HG02852 (cell line): ENCODE results near the gene ZFP92.

ENCODE experiments used
- ATAC-seq: cut with Tn5 transposase; IDR thresholded peaks from one replicate; pipeline ENCODE4 v1.9.1; 2021; ENCODE audit warnings: mild to moderate bottlenecking, moderate library complexity; ENCODE audit not compliant: unreplicated experiment

ZFP92 gene

DNA sequence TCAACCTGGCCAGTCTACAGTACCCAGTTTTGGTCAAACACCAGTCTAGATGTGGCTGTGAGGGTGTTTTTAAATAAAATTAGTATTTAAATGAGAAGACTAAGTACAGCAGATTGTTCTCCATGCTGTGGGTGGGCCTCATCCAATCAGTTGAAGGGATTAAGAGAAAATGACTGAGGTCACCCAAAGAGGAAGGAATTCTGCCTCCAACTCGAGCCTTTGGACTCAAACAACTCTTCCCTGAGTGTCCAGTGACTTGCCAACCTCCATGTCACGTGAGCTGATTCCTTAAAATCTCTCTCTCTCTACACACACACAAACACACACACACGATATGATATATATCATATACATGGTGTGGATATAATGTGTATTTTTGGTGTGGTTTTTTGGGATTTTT is 24.6 kb downstream of the ZFP92 start:
- ATAC-seq, result no peak

DNA sequence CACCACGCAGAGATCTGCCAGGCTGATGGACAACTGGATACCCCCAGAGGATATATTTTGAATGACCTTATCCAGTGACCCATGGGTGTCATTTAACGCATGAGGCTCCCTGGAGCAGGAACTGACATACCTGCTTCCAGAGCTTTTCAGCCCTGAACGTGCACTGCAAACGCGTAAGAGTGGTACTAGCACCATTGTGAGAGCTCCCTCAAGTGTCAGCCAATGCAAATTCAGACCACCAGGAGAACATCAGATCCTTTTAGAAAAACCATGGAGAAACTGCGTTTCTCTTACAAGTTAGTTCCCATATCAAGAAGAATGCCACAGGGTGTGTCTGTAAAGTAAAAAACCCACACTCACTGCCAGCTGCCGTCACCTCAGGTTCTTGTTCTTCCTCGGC is 27.3 kb downstream of the ZFP92 start:
- ATAC-seq, result no peak

GRCh38 chrX:153439977-153440376 is 28.7 kb downstream of the ZFP92 start:
- no peak for ATAC-seq

DNA sequence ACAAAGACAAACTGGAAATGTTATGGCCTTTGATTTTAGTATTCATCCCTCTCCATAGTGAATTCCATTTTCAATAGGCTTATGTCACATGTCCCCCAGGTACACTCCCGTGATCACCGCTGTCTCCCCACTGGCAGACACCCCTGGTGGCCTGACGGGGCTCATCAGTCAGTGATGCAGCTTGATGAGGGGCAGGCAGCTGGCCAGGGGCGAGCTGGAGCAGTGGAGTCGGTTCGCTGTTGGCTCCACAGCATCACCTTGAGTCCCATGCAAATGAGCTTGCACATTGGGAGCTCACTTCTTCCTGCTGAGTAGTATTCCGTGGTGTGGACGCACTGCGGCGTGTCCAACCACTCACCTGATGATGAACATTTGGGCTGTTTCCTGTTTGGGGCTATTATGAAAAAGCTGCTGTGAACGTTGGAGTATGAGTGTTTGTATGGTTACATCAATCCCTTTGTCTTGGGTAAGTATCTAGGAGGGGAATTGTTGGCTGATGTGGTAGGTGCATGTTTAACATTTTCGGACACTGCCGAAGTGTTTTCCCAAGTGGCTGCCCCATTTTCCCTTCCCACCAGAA is 29.4 kb downstream of the ZFP92 start:
- ATAC-seq, result no peak

- no peak for ATAC-seq
These were observed 30.0 kb downstream of the ZFP92 start for GRCh38 chrX:153441296-153441695.

DNA sequence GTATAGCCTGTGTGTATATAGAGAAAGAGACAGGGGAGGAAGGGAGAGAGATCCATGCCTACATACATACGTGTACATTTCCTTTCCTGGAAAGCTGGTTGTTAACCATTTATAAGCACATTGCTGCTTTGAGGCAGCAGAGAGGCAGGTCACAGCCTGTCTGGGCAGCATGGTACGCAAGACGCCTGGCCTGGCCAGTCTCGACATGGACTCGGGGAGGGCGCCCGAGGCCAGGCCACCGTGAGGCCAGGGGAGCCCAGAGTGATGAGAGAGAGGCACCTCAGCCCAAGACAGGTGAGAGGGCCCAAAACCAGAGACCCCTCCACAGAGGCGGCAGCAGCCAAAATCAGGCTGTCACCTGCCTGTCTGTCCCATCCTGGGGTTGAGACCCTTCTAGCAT is 30.7 kb downstream of the ZFP92 start:
- no peak for ATAC-seq

DNA sequence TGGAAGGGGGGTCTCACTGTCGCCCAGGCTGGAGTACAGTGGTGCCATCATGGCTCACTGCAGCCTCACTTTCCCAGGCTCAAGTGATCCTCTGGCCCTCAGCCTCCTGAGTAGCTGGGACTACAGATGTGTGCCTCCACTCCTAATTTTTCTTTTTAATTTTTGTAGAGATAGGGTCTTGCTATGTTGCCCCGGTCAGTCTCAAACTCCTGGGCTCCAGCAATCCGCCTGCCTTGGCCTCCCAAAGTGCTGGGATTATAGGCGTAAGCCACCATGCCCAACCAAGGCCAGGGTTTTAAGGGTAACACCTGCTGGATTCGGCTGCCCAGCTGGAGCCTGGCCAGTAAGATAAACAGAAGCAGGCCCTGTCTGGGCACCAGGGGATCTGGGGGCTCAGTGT is 31.2 kb downstream of the ZFP92 start:
- no peak for ATAC-seq

DNA sequence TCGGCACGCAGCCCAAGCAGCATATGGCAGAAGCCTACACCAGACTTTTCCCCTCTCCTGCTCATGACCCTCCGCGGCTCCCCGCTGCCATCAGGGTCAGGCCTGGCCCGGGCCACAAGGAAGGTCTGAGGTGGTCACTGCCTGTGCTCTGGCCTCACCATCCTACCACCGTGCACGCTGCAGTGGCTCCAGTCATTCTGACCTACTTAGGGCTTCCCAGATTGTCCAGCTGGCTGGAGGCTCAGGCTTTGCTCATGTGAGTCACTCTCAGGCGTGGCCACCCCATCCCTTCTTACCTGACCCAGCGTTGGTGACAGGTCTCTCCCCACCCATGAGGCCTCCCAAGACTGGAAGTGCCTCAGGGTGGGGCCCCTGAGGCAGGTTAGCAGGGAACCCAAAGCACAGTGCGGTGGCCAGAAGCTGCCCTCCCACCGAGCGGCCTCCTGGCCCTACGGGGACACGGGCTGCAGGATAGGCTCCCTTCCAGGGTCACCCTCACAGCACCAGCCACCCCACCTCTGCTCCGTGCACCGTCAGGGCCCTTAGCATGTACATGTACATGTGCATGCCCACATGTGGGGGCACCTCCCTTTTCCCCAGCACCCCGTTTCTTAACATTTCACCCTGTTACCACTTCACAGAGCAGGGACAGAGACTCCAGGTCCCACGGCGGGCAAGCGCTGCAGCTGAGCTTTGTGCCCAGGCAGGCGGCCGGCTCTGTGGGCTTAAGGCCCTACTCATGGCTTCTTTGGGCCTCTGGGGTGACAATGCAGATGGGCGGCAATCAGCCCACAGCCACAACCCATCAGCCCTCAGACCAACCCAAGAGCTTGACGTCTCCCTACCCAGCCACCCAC is 32.4 kb downstream of the ZFP92 start:
- ATAC-seq, result no peak

DNA sequence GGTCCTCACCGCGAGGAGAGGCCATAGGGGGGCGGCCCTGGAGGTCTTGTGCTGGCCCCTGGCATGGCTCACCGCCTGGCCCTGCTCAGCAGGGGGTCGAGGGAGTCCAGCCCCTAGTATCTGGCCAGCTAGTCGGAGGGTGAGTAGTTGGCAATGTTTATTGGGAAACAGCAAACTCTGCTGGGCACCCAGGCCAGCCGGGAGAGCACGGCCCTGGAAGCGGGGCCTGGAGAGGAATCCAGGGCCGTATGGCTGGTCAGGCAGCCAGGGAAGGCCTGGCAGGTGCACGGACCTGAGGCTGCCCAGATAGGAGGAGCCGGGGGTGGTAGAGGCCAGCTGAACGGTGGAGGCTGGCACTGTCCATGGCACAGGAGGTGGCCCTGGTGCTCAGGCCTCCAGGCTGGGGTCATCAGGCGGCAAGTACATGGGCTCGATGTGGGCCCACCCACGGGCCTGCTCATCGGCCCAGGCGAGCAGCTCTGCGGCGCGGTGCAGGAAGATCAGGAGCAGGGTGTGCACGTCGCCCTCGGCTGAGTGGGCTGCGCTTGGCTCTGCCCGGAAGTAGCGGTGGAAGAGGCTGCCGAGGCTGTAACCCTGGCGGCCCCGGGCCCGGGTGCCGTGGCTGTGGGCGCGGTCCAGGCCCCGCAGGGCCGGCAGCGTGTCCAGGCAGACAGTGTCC is 33.2 kb downstream of the ZFP92 start:
- ATAC-seq, result no peak

GRCh38 chrX:153445106-153445855 is 34.0 kb downstream of the ZFP92 start:
- ATAC-seq, result no peak

- ATAC-seq, result no peak
These were observed 34.8 kb downstream of the ZFP92 start, which contains the start of gene TREX2 for GRCh38 chrX:153445856-153446635. TREX2 (minus strand) TSS chrX:153446056; CDS start chrX:153445430, 626 bp downstream.

DNA sequence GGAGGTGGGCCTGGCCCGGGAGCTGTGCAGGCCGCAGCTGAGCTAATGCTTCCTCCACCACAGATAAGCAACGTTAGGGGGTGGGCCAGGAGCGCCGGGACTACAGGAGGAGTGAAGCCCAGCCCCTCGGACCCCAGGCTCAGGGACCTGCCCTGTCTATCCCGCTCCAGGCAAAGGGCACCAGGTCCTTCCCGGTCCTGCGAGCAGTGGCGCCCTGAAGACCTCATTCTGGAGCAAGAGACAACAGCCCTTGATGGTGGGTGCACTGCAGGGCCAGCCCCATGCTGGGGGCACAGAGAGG is 35.3 kb downstream of the ZFP92 start:
- no peak for ATAC-seq

DNA sequence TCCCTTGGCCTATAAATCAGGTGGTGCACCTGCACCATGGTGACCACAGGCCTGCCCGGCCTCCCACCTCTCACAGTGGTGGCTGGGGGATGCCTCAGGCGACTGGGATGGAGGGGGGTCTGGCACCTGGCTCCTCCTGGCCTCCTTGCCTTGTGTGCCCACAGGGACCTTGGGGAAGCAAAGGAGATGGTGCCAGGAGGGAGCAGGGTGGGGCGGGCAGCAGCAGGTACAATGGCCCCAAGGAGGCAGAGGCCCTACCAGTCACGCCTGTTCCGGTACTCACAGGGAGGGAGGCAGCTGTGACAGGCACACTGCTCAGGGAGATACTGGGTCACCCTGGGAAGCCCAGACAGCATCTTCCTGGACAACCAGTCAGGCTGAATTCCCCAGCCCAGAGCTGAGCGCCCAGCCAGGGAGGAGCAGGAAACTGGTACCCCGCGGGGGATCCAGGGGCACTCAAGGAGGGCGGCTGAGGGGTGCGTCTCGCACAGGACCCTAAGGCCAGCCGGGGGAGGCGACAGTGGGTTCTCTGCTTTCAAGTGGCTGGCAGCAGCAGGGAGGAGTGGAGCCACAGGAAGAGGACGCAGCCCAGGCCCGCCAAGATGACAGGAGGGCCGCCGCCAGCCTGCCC is 35.8 kb downstream of the ZFP92 start:
- ATAC-seq, result no peak

DNA sequence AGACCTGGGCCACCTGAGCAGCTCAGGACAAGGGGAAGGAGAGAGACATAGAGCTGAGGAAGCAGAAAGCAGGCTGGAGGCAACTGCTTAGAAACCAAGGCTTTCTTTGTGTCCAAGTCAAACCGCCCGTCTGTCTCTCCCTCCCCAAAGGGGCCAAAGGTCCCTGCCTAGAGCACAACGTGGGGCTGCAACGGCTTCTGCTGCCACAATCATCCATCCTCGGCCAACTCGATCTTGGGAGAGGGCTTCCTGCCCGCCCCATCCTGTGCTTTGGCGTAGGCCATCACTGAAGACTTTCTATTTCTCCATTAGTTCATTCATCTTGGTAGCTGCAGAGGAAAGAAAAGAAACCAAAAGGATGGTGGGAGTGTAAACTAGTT is 36.3 kb downstream of the ZFP92 start:
- no peak for ATAC-seq

DNA sequence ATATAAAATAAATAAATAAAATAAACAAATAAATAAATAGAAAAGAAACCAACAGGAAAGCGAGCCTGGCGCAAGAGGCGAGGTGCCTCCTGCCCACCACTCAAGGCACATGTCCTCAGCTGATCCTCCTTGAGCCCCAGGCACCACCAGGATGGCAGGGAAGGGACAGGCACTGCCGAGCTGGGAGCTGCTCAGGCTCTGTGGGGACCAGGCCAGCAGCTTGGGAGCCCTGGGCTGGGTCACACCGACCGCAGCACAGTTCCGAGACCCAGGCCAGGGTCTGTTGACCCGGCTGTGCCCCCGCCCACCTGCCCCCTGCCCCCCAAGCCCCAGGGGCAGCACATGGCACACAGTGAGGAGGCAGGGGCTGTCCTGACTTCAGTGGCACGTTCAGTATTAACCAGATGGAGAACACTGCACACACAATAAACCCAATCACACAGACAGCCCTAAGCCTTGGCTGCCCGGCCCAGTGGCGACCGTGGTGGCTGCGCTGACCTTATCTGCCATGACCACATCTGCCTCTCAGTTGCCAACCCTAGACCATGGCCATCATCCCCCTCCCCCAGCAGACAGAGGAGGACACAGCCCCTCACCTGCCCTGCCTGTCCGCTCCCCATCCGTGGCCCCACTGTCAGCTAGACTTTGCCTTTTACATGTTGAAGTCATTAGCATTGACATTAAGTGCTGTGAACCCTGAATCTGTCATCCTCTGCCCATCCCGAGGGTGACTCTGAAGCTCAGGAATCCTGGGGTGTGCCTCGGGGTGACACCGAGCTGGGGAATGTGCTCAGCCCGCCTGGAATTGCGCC is 37.5 kb downstream of the ZFP92 start:
- ATAC-seq, result no peak

GRCh38 chrX:153449368-153450113 is 38.3 kb downstream of the ZFP92 start:
- no peak for ATAC-seq

- ATAC-seq, result no peak
These were observed 39.1 kb downstream of the ZFP92 start for GRCh38 chrX:153450114-153450948.

DNA sequence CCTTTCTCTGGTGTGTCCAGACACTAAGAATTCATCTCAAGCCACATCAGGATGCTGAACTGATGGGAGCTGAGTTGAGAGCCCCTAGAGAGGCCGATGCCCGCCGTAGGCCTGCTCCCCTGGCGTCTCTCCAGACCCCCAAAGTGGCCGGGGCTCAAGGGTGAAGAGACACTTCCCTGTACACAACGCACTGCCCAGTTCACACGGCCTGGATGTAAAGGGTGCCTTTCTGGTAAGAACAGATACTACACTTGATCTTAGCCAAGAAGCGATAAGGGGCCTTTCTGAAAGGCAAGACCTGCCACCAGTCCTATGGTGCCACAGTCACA is 39.6 kb downstream of the ZFP92 start:
- no peak for ATAC-seq
